Measurements from ENCODE around the gene ST3GAL3. TPM values are rescaled to one million over a fixed set of nuclear protein-coding genes. Genes with fewer than 3 reads are reported as not detected.

ST3GAL3 gene
- total RNA-seq, 1 donor from 2014 or later = 15.2 TPM

GRCh38 chr1:43947061-43947873 lies 239.9 kb downstream of the ST3GAL3 start:
- Mint-ChIP-seq H3K27ac (ENCODE audit: unreplicated experiment) (peak overlapping the region; percentile 98), H3K36me3 (ENCODE audit: low read depth) (peaks cover 6% of the 10 kb centered on the region), H3K4me3 (ENCODE audit: unreplicated experiment) (peak overlapping the region; percentile 86), H3K4me1 (ENCODE audit: low read depth) (peaks cover 33% of the 10 kb centered on the region), H3K27me3 (ENCODE audit: low read depth) (no peaks in the 10 kb centered on the region), H3K9me3 (ENCODE audit: low read depth) (no peaks in the 10 kb centered on the region)
- TF ChIP-seq, protein P1, sequence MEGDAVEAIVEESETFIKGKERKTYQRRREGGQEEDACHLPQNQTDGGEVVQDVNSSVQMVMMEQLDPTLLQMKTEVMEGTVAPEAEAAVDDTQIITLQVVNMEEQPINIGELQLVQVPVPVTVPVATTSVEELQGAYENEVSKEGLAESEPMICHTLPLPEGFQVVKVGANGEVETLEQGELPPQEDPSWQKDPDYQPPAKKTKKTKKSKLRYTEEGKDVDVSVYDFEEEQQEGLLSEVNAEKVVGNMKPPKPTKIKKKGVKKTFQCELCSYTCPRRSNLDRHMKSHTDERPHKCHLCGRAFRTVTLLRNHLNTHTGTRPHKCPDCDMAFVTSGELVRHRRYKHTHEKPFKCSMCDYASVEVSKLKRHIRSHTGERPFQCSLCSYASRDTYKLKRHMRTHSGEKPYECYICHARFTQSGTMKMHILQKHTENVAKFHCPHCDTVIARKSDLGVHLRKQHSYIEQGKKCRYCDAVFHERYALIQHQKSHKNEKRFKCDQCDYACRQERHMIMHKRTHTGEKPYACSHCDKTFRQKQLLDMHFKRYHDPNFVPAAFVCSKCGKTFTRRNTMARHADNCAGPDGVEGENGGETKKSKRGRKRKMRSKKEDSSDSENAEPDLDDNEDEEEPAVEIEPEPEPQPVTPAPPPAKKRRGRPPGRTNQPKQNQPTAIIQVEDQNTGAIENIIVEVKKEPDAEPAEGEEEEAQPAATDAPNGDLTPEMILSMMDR (IDR thresholded peaks at IDR 0.05) = no peak
- no peak for DNase-seq (ENCODE audit: low spot score)

DNA sequence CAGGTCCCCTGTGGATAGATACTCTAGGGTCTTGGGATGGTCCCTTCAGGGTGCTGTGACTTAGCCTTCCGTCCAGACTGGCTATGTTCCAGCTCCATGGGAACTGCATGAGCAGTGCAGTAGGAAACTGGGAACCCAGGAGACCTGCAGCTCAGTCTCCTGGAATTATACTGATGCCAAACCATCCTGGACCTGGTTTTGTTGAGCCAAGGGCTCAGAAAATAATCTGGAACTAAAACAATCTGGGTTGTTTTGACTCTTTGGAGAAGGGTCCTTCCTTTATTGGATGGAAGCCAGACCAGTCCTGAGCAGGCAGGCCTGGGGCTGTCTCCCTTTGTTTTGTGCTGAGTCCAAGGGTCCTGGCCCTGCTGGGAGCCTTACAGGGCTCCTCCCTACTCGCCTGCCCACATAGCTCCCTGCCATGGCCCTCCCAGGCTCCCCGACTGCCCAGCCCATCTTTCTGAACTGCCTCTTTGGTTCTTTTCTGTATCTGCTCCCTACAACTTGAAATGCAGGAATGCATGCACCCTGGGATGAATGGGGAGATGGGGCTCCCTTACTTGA lies 240.6 kb downstream of the ST3GAL3 start:
- Mint-ChIP-seq H3K4me3 (ENCODE audit: unreplicated experiment) (peak overlapping the region; percentile 86), H3K4me1 (ENCODE audit: low read depth) (peaks cover 33% of the 10 kb centered on the region), H3K27ac (ENCODE audit: unreplicated experiment) (no peak overlapping the region), H3K36me3 (ENCODE audit: low read depth) (peaks cover 6% of the 10 kb centered on the region), H3K27me3 (ENCODE audit: low read depth) (no peaks in the 10 kb centered on the region), H3K9me3 (ENCODE audit: low read depth) (no peaks in the 10 kb centered on the region)
- TF ChIP-seq, protein P1 (IDR thresholded peaks at IDR 0.05) = no peak
- DNase-seq (ENCODE audit: low spot score) = no peak

GRCh38 chr1:43949678-43950077 lies 242.3 kb downstream of the ST3GAL3 start:
- DNase-seq (ENCODE audit: low spot score) = peak; percentile 71
- no peak overlapping the region for H3K4me3 Mint-ChIP-seq (ENCODE audit: unreplicated experiment)
- H3K27ac Mint-ChIP-seq (ENCODE audit: unreplicated experiment) = no peak overlapping the region
- H3K4me1 Mint-ChIP-seq (ENCODE audit: low read depth) = peaks cover 33% of the 10 kb centered on the region
- TF ChIP-seq, protein P1 (IDR thresholded peaks at IDR 0.05) = no peak
- H3K9me3 Mint-ChIP-seq (ENCODE audit: low read depth) = no peaks in the 10 kb centered on the region
- H3K36me3 Mint-ChIP-seq (ENCODE audit: low read depth) = peaks cover 6% of the 10 kb centered on the region
- no peaks in the 10 kb centered on the region for H3K27me3 Mint-ChIP-seq (ENCODE audit: low read depth)

GRCh38 chr1:43951021-43951985 lies 244.0 kb downstream of the ST3GAL3 start:
- no peak for DNase-seq (ENCODE audit: low spot score)
- peaks cover 6% of the 10 kb centered on the region for H3K36me3 Mint-ChIP-seq (ENCODE audit: low read depth)
- H3K27me3 Mint-ChIP-seq (ENCODE audit: low read depth) = no peaks in the 10 kb centered on the region
- no peaks in the 10 kb centered on the region for H3K9me3 Mint-ChIP-seq (ENCODE audit: low read depth)
- H3K4me1 Mint-ChIP-seq (ENCODE audit: low read depth) = peaks cover 24% of the 10 kb centered on the region
- TF ChIP-seq, protein P1 (IDR thresholded peaks at IDR 0.05) = no peak
- no peak overlapping the region for H3K4me3 Mint-ChIP-seq (ENCODE audit: unreplicated experiment)
- no peak overlapping the region for H3K27ac Mint-ChIP-seq (ENCODE audit: unreplicated experiment)
